Measurements from ENCODE around the gene GHRH. TPM values are rescaled to one million over a fixed set of nuclear protein-coding genes. Genes with fewer than 3 reads are reported as not detected.

The GHRH gene
- total RNA-seq, 1 donor from 2014 or later: not detected

- H3K4me3 ChIP-seq (ENCODE audit: low read depth, low read length): no peak overlapping the region
- no peak for DNase-seq (ENCODE audit: low read depth)
- no peak for TF ChIP-seq CTCF (conservative IDR thresholded peaks at IDR 0.05; ENCODE audit: low read depth, low read length)
Observed at GRCh38 chr20:37298190-37298939, 36.8 kb upstream of the GHRH start.

- no peak overlapping the region for H3K4me3 ChIP-seq (ENCODE audit: low read depth, low read length)
- TF ChIP-seq CTCF (conservative IDR thresholded peaks at IDR 0.05; ENCODE audit: low read depth, low read length): no peak
- DNase-seq (ENCODE audit: low read depth): no peak
Observed at GRCh38 chr20:37297066-37297736, 35.6 kb upstream of the GHRH start.

GRCh38 chr20:37296371-37296770 lies 34.8 kb upstream of the GHRH start:
- DNase-seq (ENCODE audit: low read depth): no peak
- no peak for TF ChIP-seq CTCF (conservative IDR thresholded peaks at IDR 0.05; ENCODE audit: low read depth, low read length)
- no peak overlapping the region for H3K4me3 ChIP-seq (ENCODE audit: low read depth, low read length)

- no peak for DNase-seq (ENCODE audit: low read depth)
- H3K4me3 ChIP-seq (ENCODE audit: low read depth, low read length): no peak overlapping the region
- no peak for TF ChIP-seq CTCF (conservative IDR thresholded peaks at IDR 0.05; ENCODE audit: low read depth, low read length)
Observed at GRCh38 chr20:37295595-37295994, 34.0 kb upstream of the GHRH start.

GRCh38 chr20:37295001-37295400 lies 33.4 kb upstream of the GHRH start:
- no peak overlapping the region for H3K4me3 ChIP-seq (ENCODE audit: low read depth, low read length)
- no peak for TF ChIP-seq CTCF (conservative IDR thresholded peaks at IDR 0.05; ENCODE audit: low read depth, low read length)
- DNase-seq (ENCODE audit: low read depth): peak; percentile 96

- no peak for TF ChIP-seq CTCF (conservative IDR thresholded peaks at IDR 0.05; ENCODE audit: low read depth, low read length)
- no peak for DNase-seq (ENCODE audit: low read depth)
- H3K4me3 ChIP-seq (ENCODE audit: low read depth, low read length): no peak overlapping the region
Observed at GRCh38 chr20:37294262-37294981, 32.8 kb upstream of the GHRH start.

Data from epithelial cell of proximal tubule (primary cell).